Peyer's patch (tissue), 4 donors: ENCODE measurements around the gene MSI2. TPM values are rescaled to one million over a fixed set of nuclear protein-coding genes. Genes with fewer than 3 reads are reported as not detected.

ENCODE experiments used
- DNase-seq, 3 donors: peaks; one replicate each; pipeline ENCODE4 v3.0.0-alpha.2; 2017 to 2019
- H3K27ac ChIP-seq, 4 donors: fragments of 200-600 bp; sonication (generic); one replicate each; pipeline ENCODE4 v1.5.1; 2016 to 2019
- H3K27me3 ChIP-seq, 2 donors: fragments of 200-600 bp; sonication (generic); one replicate each; pipeline ENCODE4 v1.5.1; 2019
- H3K36me3 ChIP-seq, 3 donors: fragments of 200-600 bp; sonication (generic); one replicate each; pipeline ENCODE4 v1.5.1; 2016 to 2019
- H3K4me1 ChIP-seq, 4 donors: fragments of 200-600 bp; sonication (generic); one replicate each; pipeline ENCODE4 v1.5.1; 2016 to 2019
- H3K4me3 ChIP-seq, 4 donors: fragments of 200-600 bp; sonication (generic); 1 replicate in 3 of 4; 2 replicates in 1 of 4; pipeline ENCODE4 v1.5.1; 2016 to 2019; ENCODE audit warnings: mild to moderate bottlenecking in 1 of 4
- H3K9me3 ChIP-seq, 4 donors: fragments of 200-600 bp; sonication (generic); one replicate each; pipeline ENCODE4 v1.5.1; 2016 to 2019; ENCODE audit warnings: mild to moderate bottlenecking in 1 of 4
- POLR2A ChIP-seq, 2 donors: fragments of 450-650 bp; IDR thresholded peaks; one replicate each; pipeline ENCODE4 v1.5.1; 2017; ENCODE audit warnings: antibody characterized with exemption in 2 of 2, mild to moderate bottlenecking in 2 of 2, moderate library complexity in 2 of 2
- total RNA-seq, 4 donors: library from RNA; depleted of rRNA; stranded (reverse); fragments of >200 nt; gene quantifications; one replicate each; pipeline ENCODE4 v1.1.0, GENCODE V29; 2016
- TF ChIP-seq, protein P1 (sequence below), 6 experiments: fragments of 450-650 bp in 4 of 6; fragments of 200-600 bp in 2 of 6; sonication (generic) in 1 of 6; IDR thresholded peaks; one replicate each; pipeline ENCODE4 v1.5.1; 2017 to 2019; ENCODE audit warnings: antibody characterized with exemption in 6 of 6, mild to moderate bottlenecking in 3 of 6, moderate library complexity in 1 of 6

The MSI2 gene
- total RNA-seq, 4 donors from 2014 or later: 25.9 to 39.0 (median 29.2) TPM

DNA sequence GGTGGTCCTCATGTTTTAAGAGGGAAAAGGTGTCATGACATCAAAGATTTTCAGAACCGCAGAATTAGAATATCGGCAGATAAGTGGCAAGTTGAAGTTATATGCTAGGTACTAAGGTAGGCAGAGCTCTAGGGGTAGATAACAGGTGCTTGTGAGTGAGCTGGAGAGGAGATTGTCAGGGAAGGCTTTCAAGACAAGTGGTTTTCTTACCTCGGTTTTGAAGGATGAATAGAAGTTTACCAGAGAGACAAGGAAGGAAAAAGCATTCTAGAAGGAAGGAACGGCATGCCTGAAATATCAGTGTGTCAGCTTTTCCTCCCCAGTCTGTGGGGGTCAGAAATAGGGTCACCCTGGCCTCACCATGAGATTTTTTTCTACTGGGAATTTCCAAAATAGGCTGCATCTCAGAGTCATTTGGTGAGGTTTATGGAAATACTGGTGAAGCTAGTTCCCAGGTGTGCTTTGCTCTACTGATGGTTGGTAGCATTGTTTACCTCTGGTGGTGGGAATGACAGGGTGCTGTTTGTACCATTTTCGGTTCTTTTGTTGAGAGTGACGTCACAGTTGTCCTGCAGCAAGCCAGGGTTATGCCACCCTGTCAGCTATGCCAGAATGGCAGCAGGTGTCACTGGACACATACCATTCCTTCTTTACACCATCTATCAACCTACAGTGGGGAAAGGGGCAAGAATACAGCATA, 112.5 kb downstream of the MSI2 start:
- Histone ChIP-seq H3K27ac (no peak overlapping the region), H3K9me3 (no peaks in the 10 kb centered on the region), H3K4me3 (no peak overlapping the region), H3K36me3 (no peaks in the 10 kb centered on the region), H3K4me1 (no peaks in the 10 kb centered on the region), H3K27me3 (no peaks in the 10 kb centered on the region)
- no peak for DNase-seq
- no peak for TF ChIP-seq POLR2A (IDR thresholded peaks at IDR 0.05)
- TF ChIP-seq, protein P1, sequence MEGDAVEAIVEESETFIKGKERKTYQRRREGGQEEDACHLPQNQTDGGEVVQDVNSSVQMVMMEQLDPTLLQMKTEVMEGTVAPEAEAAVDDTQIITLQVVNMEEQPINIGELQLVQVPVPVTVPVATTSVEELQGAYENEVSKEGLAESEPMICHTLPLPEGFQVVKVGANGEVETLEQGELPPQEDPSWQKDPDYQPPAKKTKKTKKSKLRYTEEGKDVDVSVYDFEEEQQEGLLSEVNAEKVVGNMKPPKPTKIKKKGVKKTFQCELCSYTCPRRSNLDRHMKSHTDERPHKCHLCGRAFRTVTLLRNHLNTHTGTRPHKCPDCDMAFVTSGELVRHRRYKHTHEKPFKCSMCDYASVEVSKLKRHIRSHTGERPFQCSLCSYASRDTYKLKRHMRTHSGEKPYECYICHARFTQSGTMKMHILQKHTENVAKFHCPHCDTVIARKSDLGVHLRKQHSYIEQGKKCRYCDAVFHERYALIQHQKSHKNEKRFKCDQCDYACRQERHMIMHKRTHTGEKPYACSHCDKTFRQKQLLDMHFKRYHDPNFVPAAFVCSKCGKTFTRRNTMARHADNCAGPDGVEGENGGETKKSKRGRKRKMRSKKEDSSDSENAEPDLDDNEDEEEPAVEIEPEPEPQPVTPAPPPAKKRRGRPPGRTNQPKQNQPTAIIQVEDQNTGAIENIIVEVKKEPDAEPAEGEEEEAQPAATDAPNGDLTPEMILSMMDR (IDR thresholded peaks at IDR 0.05): no peak

DNA sequence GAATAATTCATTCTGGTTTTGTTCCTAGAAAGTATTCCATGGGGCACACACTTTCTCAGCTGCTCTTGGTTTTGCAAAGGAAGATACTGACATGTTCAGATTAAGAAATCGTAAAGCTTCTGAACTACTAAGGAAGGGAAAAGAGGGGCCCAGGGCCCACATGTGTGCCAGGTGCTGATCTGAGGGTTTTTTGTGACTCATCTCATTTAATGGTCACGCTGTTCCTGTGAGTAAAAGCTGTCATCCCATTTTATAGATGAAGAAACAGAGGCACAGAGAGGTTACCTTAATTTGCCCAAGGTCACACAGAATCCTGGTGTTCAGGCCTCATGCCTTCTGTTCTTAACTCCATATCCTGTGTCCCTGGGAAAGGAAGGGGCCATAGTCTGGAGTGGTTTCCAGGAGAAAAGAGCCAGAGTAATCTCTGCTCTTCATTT, 113.2 kb downstream of the MSI2 start:
- Histone ChIP-seq H3K4me1 (no peaks in the 10 kb centered on the region), H3K9me3 (no peaks in the 10 kb centered on the region), H3K4me3 (no peak overlapping the region), H3K27me3 (no peaks in the 10 kb centered on the region), H3K36me3 (no peaks in the 10 kb centered on the region), H3K27ac (no peak overlapping the region)
- no peak for DNase-seq
- TF ChIP-seq, protein P1 (IDR thresholded peaks at IDR 0.05): no peak

DNA sequence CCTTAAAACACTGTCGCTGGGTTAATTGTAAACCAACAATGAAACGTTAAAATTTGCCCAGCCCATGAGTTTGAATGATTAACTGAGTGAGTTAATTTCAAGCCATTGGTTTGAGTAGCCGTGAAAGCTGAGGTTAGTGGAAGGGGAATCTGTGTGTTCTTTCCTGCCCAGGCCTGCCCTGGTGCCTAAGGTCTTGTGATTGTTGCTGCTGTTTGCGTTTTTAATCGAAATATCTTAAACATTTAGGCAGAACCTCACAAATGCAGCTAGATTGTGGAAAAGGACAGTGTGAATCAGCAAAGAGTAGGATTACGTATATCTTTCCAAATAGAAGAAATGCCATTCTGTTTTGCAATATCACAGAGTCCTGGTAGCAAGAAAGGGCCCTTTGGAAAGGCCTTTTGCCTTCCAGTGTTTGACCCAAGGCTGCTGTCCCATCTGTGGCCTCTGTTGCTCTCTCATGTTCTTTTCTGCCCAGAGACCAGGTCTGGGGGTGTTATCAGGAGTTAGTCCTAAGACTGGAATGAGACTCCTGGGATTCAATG, 113.8 kb downstream of the MSI2 start:
- no peaks in the 10 kb centered on the region for H3K4me1 ChIP-seq
- no peaks in the 10 kb centered on the region for H3K27me3 ChIP-seq
- H3K36me3 ChIP-seq: no peaks in the 10 kb centered on the region
- DNase-seq: no peak
- no peak overlapping the region for H3K27ac ChIP-seq
- no peak overlapping the region for H3K4me3 ChIP-seq
- TF ChIP-seq, protein P1 (IDR thresholded peaks at IDR 0.05): no peak
- no peak for TF ChIP-seq POLR2A (IDR thresholded peaks at IDR 0.05)
- no peaks in the 10 kb centered on the region for H3K9me3 ChIP-seq

DNA sequence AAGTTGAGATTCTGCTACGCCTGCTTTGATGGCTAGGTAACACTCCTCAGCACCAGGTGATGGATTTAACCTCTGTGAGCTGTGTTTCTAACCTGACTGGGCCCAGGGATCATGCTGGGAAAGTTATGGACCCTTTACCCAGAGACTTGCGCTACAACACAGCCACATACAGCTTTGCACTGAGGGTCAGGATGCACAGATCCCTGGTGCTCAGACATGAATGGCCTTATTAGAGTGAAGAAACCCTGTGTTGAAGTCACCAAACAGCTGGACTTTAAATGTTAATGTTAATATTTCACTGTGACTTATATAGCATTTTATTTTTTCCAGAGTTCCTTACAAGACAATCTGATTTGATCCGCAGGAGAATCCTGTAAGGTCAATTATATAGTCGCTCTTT, 114.3 kb downstream of the MSI2 start:
- no peaks in the 10 kb centered on the region for H3K4me1 ChIP-seq
- no peaks in the 10 kb centered on the region for H3K27me3 ChIP-seq
- H3K36me3 ChIP-seq: no peaks in the 10 kb centered on the region
- no peak for DNase-seq
- H3K4me3 ChIP-seq: no peak overlapping the region
- H3K27ac ChIP-seq: no peak overlapping the region
- TF ChIP-seq POLR2A (IDR thresholded peaks at IDR 0.05): no peak
- TF ChIP-seq, protein P1 (IDR thresholded peaks at IDR 0.05): no peak
- no peaks in the 10 kb centered on the region for H3K9me3 ChIP-seq

DNA sequence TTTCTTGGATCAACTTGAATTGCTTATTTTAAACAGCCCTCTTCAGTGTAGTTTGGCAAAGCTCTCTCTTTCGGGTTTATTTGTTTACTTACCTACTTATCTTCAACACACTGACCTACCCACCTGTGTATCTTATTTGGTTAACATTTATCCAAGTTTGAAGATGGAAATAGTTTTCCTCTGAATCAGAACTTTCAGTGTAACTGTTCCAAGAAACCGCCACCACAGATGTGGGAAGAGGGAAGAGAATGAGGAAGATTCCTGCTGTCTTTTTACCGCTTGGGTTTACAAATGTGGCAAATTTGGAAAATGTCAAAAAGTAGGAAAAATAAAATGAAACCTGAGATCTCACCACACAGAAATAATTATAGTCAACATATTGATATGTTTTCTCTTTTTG, 115.8 kb downstream of the MSI2 start:
- no peaks in the 10 kb centered on the region for H3K27me3 ChIP-seq
- no peak overlapping the region for H3K4me3 ChIP-seq
- no peaks in the 10 kb centered on the region for H3K4me1 ChIP-seq
- TF ChIP-seq, protein P1 (IDR thresholded peaks at IDR 0.05): no peak
- TF ChIP-seq POLR2A (IDR thresholded peaks at IDR 0.05): no peak
- no peaks in the 10 kb centered on the region for H3K9me3 ChIP-seq
- no peaks in the 10 kb centered on the region for H3K36me3 ChIP-seq
- no peak overlapping the region for H3K27ac ChIP-seq
- no peak for DNase-seq
